ENCODE measurements around the gene AGBL5.

AGBL5 gene

GRCh38 chr2:27033253-27033852 is 18.1 kb upstream of the AGBL5 start:
- H3K4me3 ChIP-seq (ENCODE audit: low read depth, low read length): peak overlapping the region; percentile 86
- H3K4me1 ChIP-seq (ENCODE audit: control insufficient read depth, insufficient read depth, low read length): 0 out of 2 replicates have a peak, but pooled peaks cover 5% of the 10 kb centered on the region

GRCh38 chr2:27038012-27038411 is 13.5 kb upstream of the AGBL5 start:
- POLR2A ChIA-PET: interaction anchor here (1.0 to 2.0 kb wide), 3 partner anchors 12 to 273 kb away, joined by 3 to 11 read pairs (median 6); partner anchors contain the start of genes AGBL5 and OST4
- H3K4me1 ChIP-seq (ENCODE audit: control insufficient read depth, insufficient read depth, low read length): peaks cover 22% of the 10 kb centered on the region
- H3K9me3 ChIP-seq (ENCODE audit: control insufficient read depth, insufficient read depth, low read depth, low read length): no peaks in the 10 kb centered on the region
- no peak overlapping the region for H3K4me3 ChIP-seq (ENCODE audit: low read depth, low read length)
- no peak for TF ChIP-seq IKZF3 (tag by site-specific recombination; IDR thresholded peaks at IDR 0.05)
- TF ChIP-seq ZNF518A (tag by site-specific recombination; conservative IDR thresholded peaks at IDR 0.05; ENCODE audit: low read depth): no peak
- no peak for TF ChIP-seq ZNF146 (tag by site-specific recombination; IDR thresholded peaks at IDR 0.05)
- no peak for TF ChIP-seq ZSCAN30 (tag by site-specific recombination; IDR thresholded peaks at IDR 0.05)
- no peak for TF ChIP-seq ZBTB11 (tag by site-specific recombination; conservative IDR thresholded peaks at IDR 0.05; ENCODE audit: low read depth)
- TF ChIP-seq ZNF2 (tag by site-specific recombination; IDR thresholded peaks at IDR 0.05): no peak
- TF ChIP-seq ZNF660 (tag by site-specific recombination; IDR thresholded peaks at IDR 0.05): no peak
- no peak for TF ChIP-seq PRDM4 (tag by site-specific recombination; IDR thresholded peaks at IDR 0.05)
- no peak for TF ChIP-seq ZBTB1 (tag by site-specific recombination; IDR thresholded peaks at IDR 0.05)
- no peak for TF ChIP-seq INSM2 (tag by site-specific recombination; IDR thresholded peaks at IDR 0.05)
- no peak for TF ChIP-seq ZNF843 (tag by site-specific recombination; IDR thresholded peaks at IDR 0.05)
- no peak for TF ChIP-seq ZSCAN23 (tag by site-specific recombination; IDR thresholded peaks at IDR 0.05)
- no peak for TF ChIP-seq RBAK (tag by site-specific recombination; IDR thresholded peaks at IDR 0.05)
- H3K27ac ChIP-seq (ENCODE audit: extremely low read depth, low read depth, low read length): no peak overlapping the region
- peaks cover 3 to 87% of the 10 kb centered on the region in 2 experiments for H3K36me3 ChIP-seq (ENCODE audit: control insufficient read depth in 2 of 2, insufficient read depth in 1 of 2, low read length in 2 of 2)
- CTCF ChIA-PET: interaction anchor here (0.9 kb wide), 1 partner anchor 8 kb away, joined by 3 read pairs; no protein-coding TSS in a partner anchor

More at GRCh38 chr2:27033253-27033852, 18.1 kb upstream of the AGBL5 start:
- H3K9me3 ChIP-seq (ENCODE audit: control insufficient read depth, insufficient read depth, low read depth, low read length): no peaks in the 10 kb centered on the region
- ChIA-PET CTCF (interaction anchor here (1.0 to 2.0 kb wide), 4 partner anchors 17 to 269 kb away, joined by 3 to 7 read pairs (median 4); no protein-coding TSS in a partner anchor), POLR2A (interaction anchor here (0.5 to 4.4 kb wide), 7 partner anchors 10 to 1701 kb away, joined by 3 to 35 read pairs (median 6); partner anchors contain the start of genes AGBL5 and OST4)
- peak overlapping the region; percentile 66; the same call in 1 of the 2 replicates for H3K27ac ChIP-seq (ENCODE audit: extremely low read depth, low read depth, low read length)
- peaks cover 10 to 65% of the 10 kb centered on the region in 2 experiments for H3K36me3 ChIP-seq (ENCODE audit: control insufficient read depth in 2 of 2, insufficient read depth in 1 of 2, low read length in 2 of 2)
- TF ChIP-seq ZBTB17 (tag by site-specific recombination; IDR thresholded peaks at IDR 0.05) (no peak), SP2 (tag by site-specific recombination; IDR thresholded peaks at IDR 0.05) (no peak), SCRT1 (tag by site-specific recombination; IDR thresholded peaks at IDR 0.05; ENCODE audit: borderline replicate concordance) (peak; percentile 81), SCRT2 (tag by site-specific recombination; IDR thresholded peaks at IDR 0.05) (peak; percentile 95), ZNF571 (tag by site-specific recombination; IDR thresholded peaks at IDR 0.05) (no peak)

All from HEK293 (cell line).